IPS-15b (cell line): ENCODE measurements around the gene APOC3.

ENCODE experiments used
- H3K27me3 ChIP-seq: one replicate; pipeline ENCODE4 v1.6.1; 2013; ENCODE audit warnings: low read length; ENCODE audit not compliant: control insufficient read depth, insufficient read depth
- H3K36me3 ChIP-seq: one replicate; pipeline ENCODE4 v1.6.1; 2013; ENCODE audit warnings: low read length; ENCODE audit not compliant: control insufficient read depth, insufficient read depth
- H3K4me1 ChIP-seq: one replicate; pipeline ENCODE4 v1.6.1; 2013; ENCODE audit warnings: mild to moderate bottlenecking, low read length; ENCODE audit not compliant: control insufficient read depth, insufficient read depth
- H3K4me3 ChIP-seq: one replicate; pipeline ENCODE4 v1.5.1; 2013; ENCODE audit warnings: low read depth, low read length
- H3K9ac ChIP-seq: one replicate; pipeline ENCODE4 v1.6.1; 2013; ENCODE audit warnings: low read depth, mild to moderate bottlenecking, low read length
- H3K9me3 ChIP-seq: one replicate; pipeline ENCODE4 v1.6.1; 2013; ENCODE audit warnings: mild to moderate bottlenecking, low read length; ENCODE audit not compliant: control insufficient read depth, insufficient read depth

Gene APOC3

GRCh38 chr11:116829525-116830183 is at the start of gene APOC3:
TSS of gene APOC3 (plus strand) at chr11:116829907. CDS start at chr11:116830583, 676 bp downstream.
- Histone ChIP-seq H3K4me3 (no peak within 1 kb of the TSS), H3K4me1 (peaks cover under 1% of the 10 kb centered on the region), H3K27me3 (no peaks in the 10 kb centered on the region), H3K9ac (no peak within 1 kb of the TSS), H3K36me3 (no peaks in the 10 kb centered on the region), H3K9me3 (no peaks in the 10 kb centered on the region)

DNA sequence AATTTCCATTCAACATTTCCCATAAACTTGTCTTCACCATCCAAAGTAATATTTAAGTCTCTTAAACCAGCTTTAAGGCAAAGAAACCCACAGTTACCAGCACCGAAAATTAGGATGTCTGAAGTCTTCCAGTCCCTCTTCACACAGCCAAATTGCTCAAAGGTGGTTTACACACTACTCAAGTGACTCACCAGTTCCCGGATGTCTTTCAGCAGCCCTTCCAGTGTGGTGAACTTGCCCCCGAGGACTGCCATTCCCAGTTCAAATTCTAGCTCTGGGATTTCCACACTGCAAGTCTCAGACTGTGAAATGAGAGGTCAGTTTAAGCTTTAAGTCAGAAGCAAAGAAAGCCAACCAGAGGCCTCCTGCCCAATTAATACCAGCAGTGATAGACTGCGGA is 47.0 kb upstream of the APOC3 start:
- Histone ChIP-seq H3K9ac (no peak overlapping the region), H3K36me3 (peaks cover 53% of the 10 kb centered on the region), H3K4me3 (no peak overlapping the region), H3K9me3 (no peaks in the 10 kb centered on the region), H3K27me3 (no peaks in the 10 kb centered on the region), H3K4me1 (peaks cover 2% of the 10 kb centered on the region)

DNA sequence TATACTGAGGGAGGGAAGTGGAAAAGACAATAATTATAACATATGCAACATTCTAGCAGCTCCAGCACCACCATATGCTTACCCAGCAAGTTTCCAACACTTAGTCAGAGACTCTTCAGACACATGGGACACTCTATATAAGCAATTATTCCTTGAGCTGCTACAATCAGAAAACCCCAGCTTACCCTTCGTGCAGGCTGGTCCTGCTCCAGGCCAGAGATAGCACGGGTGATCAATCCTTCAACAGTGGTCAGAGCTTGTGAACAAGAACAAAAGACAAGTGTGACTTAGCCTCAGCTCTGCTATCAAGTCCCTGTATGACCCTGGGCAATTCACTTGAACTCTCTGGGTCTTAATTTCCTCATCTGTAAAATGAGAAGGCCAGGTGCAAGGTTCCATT is 43.4 kb upstream of the APOC3 start:
- Histone ChIP-seq H3K9ac (no peak overlapping the region), H3K27me3 (peaks cover 22% of the 10 kb centered on the region), H3K4me1 (peaks cover 6% of the 10 kb centered on the region), H3K36me3 (peaks cover 34% of the 10 kb centered on the region), H3K4me3 (no peak overlapping the region), H3K9me3 (no peaks in the 10 kb centered on the region)

DNA sequence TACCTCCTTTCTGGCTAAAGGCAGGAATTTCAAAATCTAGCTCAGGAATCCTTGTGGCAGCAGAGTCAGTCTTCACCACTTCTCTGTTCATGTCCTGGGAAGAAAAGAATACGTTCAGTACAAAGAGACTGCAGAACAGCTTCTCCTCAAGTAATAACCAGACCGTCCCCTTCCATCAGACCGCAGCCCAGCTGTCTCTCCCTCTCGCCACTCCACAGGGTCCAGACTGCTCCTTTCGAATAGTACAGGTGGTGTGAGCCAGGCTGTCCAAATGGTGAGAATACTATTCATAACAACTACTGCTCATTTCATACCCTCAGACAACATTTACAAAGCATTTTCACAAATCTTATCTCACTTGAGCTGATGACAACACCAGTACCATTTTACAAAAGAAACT is 42.7 kb upstream of the APOC3 start:
- H3K4me1 ChIP-seq, result peaks cover 8% of the 10 kb centered on the region
- H3K9ac ChIP-seq, result peak overlapping the region; percentile 70
- peaks cover 22% of the 10 kb centered on the region for H3K27me3 ChIP-seq
- no peaks in the 10 kb centered on the region for H3K9me3 ChIP-seq
- H3K36me3 ChIP-seq, result peaks cover 32% of the 10 kb centered on the region
- peak overlapping the region; percentile 95 for H3K4me3 ChIP-seq

GRCh38 chr11:116787436-116787785 is 42.3 kb upstream of the APOC3 start:
- Histone ChIP-seq H3K4me3 (peak overlapping the region; percentile 95), H3K36me3 (peaks cover 30% of the 10 kb centered on the region), H3K9ac (peak overlapping the region; percentile 70), H3K9me3 (no peaks in the 10 kb centered on the region), H3K4me1 (peaks cover 8% of the 10 kb centered on the region), H3K27me3 (peaks cover 22% of the 10 kb centered on the region)

DNA sequence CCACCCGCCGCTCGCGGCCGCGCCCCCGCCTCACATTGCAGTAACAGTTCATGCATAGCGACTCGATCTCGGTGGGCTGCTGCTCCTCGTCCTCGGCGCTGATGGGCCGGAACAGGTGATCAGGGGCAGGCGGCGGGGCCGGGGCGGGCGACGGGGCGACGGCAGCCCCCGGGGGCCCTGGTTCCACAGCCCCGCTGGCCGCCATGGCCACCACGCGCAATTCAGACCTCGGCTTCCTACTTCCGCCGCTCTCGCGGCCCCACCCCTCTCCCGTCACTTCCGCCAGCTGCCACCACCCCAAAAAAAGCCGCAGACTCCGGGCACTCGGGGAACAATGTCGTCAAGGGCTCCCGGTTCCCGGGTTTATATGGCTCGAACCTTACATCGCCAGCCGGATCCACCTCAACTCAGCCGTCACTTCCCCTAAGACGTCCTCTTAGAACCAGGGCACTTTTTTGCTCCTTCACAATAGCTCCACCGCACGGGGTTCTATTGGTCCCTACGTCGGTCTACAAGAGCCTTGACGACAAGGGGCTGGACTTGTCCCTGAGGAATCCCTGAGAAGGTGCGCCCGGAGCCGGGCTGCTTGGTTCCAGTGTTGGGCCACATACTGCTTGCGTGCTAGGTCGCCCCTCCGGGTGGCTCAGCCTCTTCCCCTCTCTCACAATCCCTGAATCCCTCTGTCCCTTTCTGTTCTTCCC is 41.8 kb upstream of the APOC3 start, which contains the start of gene ZPR1:
ZPR1 (minus strand) TSS at position 238 of the 701 bp plus-strand sequence; CDS start at position 205, 33 bp downstream.
- Histone ChIP-seq H3K27me3 (peaks cover 22% of the 10 kb centered on the region), H3K36me3 (peaks cover 25% of the 10 kb centered on the region), H3K4me1 (peaks cover 11% of the 10 kb centered on the region), H3K4me3 (peak within 1 kb of the TSS; percentile 95), H3K9me3 (no peaks in the 10 kb centered on the region), H3K9ac (peak within 1 kb of the TSS; percentile 76)

GRCh38 chr11:116788534-116788933 is 41.2 kb upstream of the APOC3 start:
- H3K4me3 ChIP-seq, result peak overlapping the region; percentile 95
- peaks cover 22% of the 10 kb centered on the region for H3K27me3 ChIP-seq
- peaks cover 19% of the 10 kb centered on the region for H3K36me3 ChIP-seq
- H3K9me3 ChIP-seq, result no peaks in the 10 kb centered on the region
- H3K9ac ChIP-seq, result peak overlapping the region; percentile 76
- H3K4me1 ChIP-seq, result peaks cover 11% of the 10 kb centered on the region

DNA sequence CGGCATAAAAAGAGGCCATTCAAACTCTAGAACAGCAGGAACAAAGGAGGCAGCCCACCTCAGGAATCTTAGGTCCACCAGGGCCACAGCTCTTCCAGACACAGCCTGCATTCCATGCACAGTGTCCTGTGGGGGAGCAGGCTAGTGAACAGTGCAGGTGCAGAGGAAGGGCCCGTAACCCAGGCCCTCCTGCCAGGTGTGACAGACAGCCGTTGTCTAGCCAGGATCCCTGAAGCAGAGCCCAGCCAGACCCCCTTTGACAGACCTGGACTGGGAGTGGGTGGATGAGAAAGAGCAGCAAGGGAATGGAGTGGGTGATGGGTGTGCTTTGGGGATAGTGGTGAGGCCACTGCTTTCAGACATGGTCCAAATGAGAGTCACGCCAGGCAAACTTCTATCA is 40.7 kb upstream of the APOC3 start:
- no peaks in the 10 kb centered on the region for H3K9me3 ChIP-seq
- peaks cover 17% of the 10 kb centered on the region for H3K36me3 ChIP-seq
- no peak overlapping the region for H3K9ac ChIP-seq
- H3K27me3 ChIP-seq, result peaks cover 22% of the 10 kb centered on the region
- peaks cover 11% of the 10 kb centered on the region for H3K4me1 ChIP-seq
- no peak overlapping the region for H3K4me3 ChIP-seq

DNA sequence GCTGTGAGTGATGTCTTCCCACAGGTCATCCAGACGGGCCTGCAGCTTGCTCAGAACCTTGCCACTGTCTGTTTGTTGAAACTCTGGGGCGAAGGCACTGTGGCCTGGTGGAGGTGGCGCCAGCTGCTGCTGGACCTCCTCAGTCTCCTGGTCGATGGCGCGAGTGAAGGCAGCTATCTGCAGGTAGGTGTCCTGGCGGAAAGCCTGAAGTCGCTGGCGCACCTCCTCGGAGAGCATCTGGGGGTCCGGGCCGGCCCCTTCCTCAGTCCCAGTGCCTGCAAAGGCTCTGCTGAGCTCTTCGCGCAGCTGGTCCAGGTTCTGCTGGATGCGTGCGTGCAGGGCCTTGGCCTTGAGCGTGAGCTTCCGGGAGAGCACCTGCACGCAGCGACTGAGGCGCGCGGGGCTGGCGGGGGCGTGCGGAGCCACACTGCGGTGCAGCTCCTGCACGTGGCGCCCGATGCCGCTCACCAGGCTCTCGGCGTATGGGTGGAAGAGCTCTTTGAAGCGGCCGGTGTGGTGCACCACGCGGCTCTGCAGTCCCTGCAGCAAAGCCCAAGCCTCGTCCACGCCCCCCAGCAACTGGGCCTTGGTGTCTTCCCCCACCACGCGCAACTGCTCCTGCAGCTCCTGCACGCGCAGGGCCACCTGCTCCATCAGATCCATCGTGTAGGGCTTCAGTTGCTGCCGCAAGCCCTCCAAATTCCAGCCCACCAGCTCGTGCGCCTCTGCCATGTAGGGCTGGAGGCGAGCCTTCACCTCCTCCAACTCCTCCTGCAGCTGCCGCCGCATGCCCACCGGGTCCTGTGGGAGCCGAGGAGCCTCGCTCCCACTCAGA is 39.3 kb upstream of the APOC3 start:
- peak overlapping the region; percentile 10 for H3K4me3 ChIP-seq
- H3K36me3 ChIP-seq, result peaks cover 5% of the 10 kb centered on the region
- no peaks in the 10 kb centered on the region for H3K9me3 ChIP-seq
- peaks cover 11% of the 10 kb centered on the region for H3K4me1 ChIP-seq
- H3K9ac ChIP-seq, result no peak overlapping the region
- H3K27me3 ChIP-seq, result peaks cover 22% of the 10 kb centered on the region

DNA sequence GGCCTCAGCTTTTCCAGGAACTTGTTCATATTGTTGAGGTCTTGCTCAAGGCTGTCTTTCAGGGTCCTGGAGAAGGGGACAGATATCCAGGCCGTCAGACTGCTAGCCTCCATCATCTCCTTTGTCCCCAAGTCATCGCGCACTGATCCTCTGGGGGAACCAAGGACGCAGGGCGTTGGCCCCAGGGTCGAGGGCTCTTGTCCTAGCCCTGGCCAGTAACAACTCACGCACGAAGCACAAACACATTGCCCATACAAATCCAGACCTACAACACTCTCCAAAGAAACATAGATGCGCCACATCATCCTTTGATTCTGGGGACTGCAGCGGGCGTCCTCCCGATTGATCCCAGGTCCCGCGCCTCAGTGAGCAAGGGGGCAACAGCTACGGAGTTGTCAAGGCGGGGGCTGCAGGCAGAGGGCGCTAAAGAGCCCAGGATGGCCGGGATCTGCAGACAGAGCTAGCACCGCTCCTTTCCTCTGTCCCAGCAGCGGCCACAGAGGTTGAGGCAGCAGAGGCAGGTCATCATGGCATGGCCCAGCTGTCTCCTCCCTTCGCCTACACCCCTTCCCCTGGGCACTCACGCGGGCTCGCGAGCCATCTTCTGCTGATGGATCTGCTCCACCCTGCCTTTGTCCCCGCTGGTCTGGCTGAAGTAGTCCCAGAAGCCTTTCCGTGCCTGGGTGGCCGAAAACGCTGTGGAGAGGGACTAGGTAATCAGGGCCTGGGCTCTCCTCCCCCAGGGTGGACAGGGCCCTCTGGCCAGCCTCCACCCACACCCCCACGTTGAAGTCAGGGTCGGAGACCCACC is 38.5 kb upstream of the APOC3 start:
- Histone ChIP-seq H3K4me3 (peak overlapping the region; percentile 10), H3K9ac (no peak overlapping the region), H3K4me1 (peaks cover 11% of the 10 kb centered on the region)

DNA sequence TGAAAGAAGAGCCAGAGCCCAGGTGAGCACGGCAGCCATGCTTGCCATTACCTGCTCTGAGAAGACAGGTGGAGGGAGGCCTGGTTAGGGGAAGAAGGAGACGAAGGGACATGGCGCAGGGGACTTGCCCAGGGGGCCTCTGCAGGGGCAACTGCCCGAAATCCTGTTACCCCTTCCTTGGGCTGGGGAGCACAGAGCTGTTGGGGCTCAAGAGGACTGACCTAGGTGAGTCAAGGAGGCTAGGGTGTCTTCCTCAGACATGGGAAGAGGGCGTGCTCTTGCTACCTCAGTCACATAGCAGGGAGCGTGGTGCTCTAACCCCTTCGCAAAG is 37.9 kb upstream of the APOC3 start, which contains the start of gene APOA5:
APOA5 (minus strand) TSS at position 67 of the 331 bp plus-strand sequence; CDS start at position 48, 19 bp downstream.
- H3K36me3 ChIP-seq, result no peaks in the 10 kb centered on the region
- no peak within 1 kb of the TSS for H3K9ac ChIP-seq
- H3K27me3 ChIP-seq, result peaks cover 22% of the 10 kb centered on the region
- H3K4me1 ChIP-seq, result peaks cover 11% of the 10 kb centered on the region
- peak within 1 kb of the TSS; percentile 10 for H3K4me3 ChIP-seq
- H3K9me3 ChIP-seq, result no peaks in the 10 kb centered on the region

More for the DNA sequence above, 38.5 kb upstream of the APOC3 start:
- Histone ChIP-seq H3K36me3 (no peaks in the 10 kb centered on the region), H3K9me3 (no peaks in the 10 kb centered on the region), H3K27me3 (peaks cover 22% of the 10 kb centered on the region)
